ENCODE data around the gene CDK14. TPM values are rescaled to one million over a fixed set of nuclear protein-coding genes. Genes with fewer than 3 reads are reported as not detected.

Gene CDK14
- total RNA-seq, 4 donors from 2014 or later: 29.3 to 37.8 (median 33.0) TPM

DNA sequence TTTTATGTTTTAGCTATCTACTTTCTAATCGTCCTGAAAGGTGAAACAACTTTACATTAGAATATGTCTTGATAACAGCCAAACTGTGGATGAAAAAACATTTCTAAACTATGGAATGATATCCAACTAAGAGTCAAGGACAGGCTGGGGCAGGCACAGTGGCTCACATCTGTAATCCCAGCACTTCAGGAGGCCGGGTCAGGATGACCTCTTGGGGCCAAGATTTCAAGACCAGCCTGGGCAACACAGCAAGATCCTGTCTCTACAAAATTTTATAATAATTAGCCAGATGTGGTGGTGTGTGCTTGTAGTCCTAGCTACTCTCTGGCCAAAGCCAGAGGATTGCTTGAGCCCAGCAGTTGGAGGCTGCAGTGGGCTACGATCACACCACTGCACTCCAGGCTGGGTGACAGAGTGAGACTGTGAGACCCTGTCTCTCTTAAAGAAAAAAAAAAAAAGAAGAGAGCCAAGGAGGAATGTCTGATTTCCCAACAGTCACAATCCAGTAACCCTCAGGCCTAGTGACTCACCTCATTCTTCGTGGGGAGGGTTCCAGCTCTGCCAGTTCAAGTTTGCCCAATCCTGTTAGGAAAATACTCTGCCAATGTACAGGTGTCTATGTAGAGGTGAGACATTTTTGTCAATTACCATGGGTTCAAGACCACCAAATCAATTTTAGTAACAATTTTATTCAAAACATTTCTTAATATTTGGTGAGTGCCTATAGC lies 653.5 kb downstream of the CDK14 start:
- TF ChIP-seq POLR2A (IDR thresholded peaks at IDR 0.05): no peak
- TF ChIP-seq, protein P1, sequence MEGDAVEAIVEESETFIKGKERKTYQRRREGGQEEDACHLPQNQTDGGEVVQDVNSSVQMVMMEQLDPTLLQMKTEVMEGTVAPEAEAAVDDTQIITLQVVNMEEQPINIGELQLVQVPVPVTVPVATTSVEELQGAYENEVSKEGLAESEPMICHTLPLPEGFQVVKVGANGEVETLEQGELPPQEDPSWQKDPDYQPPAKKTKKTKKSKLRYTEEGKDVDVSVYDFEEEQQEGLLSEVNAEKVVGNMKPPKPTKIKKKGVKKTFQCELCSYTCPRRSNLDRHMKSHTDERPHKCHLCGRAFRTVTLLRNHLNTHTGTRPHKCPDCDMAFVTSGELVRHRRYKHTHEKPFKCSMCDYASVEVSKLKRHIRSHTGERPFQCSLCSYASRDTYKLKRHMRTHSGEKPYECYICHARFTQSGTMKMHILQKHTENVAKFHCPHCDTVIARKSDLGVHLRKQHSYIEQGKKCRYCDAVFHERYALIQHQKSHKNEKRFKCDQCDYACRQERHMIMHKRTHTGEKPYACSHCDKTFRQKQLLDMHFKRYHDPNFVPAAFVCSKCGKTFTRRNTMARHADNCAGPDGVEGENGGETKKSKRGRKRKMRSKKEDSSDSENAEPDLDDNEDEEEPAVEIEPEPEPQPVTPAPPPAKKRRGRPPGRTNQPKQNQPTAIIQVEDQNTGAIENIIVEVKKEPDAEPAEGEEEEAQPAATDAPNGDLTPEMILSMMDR (IDR thresholded peaks at IDR 0.05): no peak
- Histone ChIP-seq H3K36me3 (no peaks in the 10 kb centered on the region), H3K27me3 (no peaks in the 10 kb centered on the region), H3K27ac (no peak overlapping the region), H3K9me3 (no peaks in the 10 kb centered on the region), H3K4me1 (no peaks in the 10 kb centered on the region), H3K4me3 (replicated peaks in 1 of 3) (no peak overlapping the region)
- whole genome bisulfite sequencing, 2 donors: 75 to 81% methylated on average over 4 of the region's 4 CpGs
- peak; percentile 16 to 38 for DNase-seq
- intact Hi-C loops (cut with DNase I): no loop called here

DNA sequence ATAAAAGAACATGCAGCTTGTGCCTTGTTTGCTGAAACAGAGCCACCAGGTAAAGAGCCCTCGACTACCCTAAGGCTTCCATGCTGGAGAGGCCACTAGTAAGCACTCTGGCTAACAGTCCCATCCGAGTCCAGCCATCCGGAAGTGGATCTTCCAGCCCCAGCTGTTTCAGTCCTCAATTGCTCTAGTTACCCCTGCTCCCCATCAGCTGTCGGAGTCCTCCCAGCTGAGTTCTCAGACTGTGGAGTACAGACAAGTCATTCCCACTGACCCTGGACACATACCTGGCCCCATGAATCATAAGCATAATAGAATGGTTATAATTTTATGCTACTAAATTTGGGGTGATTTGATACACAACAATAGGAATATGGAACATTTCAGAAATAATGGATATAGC lies 654.6 kb downstream of the CDK14 start:
- Histone ChIP-seq H3K36me3 (no peaks in the 10 kb centered on the region), H3K27ac (no peak overlapping the region), H3K4me1 (no peaks in the 10 kb centered on the region), H3K9me3 (no peaks in the 10 kb centered on the region), H3K27me3 (no peaks in the 10 kb centered on the region), H3K4me3 (replicated peaks in 1 of 3) (no peak overlapping the region)
- WGBS, 2 donors: 89% methylated on average over 4 of the region's 4 CpGs
- TF ChIP-seq, protein P1 (IDR thresholded peaks at IDR 0.05): no peak
- no peak for TF ChIP-seq POLR2A (IDR thresholded peaks at IDR 0.05)
- DNase-seq: no peak
- intact Hi-C loops (cut with DNase I): no loop called here

DNA sequence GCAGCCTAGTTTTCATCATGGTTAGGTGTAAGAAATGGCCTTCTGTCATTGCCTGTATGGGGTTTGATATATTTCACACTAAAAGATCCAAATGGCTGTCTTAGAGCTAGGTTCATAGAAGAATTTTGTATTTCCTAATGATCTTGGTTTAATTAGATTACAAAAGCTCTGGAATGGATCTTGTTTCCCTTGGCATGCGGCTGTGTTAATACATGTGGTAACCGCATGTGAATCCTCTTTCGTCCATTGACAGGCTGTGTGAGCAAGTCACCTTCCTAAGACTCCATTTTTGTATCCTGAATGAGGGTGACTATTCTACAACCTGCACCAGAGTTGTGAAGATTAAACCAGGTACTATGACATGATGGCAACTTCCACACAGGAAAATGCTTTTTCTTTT lies 655.8 kb downstream of the CDK14 start:
- DNase-seq: no peak

More for the DNA sequence above, 655.8 kb downstream of the CDK14 start:
- Histone ChIP-seq H3K4me1 (no peaks in the 10 kb centered on the region), H3K27me3 (no peaks in the 10 kb centered on the region), H3K27ac (no peak overlapping the region), H3K9me3 (no peaks in the 10 kb centered on the region), H3K4me3 (replicated peaks in 1 of 3) (no peak overlapping the region), H3K36me3 (no peaks in the 10 kb centered on the region)
- TF ChIP-seq, protein P1 (IDR thresholded peaks at IDR 0.05): no peak
- no peak for TF ChIP-seq POLR2A (IDR thresholded peaks at IDR 0.05)
- WGBS, 2 donors: 93 to 94% methylated on average over 3 of the region's 3 CpGs
- intact Hi-C loops (cut with DNase I): no loop called here

Other genes with a start within 250 kb of the CDK14 start
- gene GTPBP10, start 249.6 kb upstream of the CDK14 start, total RNA-seq: 10 to 100 TPM; 25.0 to 41.4 (median 33.2) TPM
- 10 to 100 TPM; 22.8 to 35.5 (median 29.3) TPM for gene CLDN12, start 192.9 kb upstream of the CDK14 start, total RNA-seq
- not detected for gene PTTG1IP2, start 126.7 kb upstream of the CDK14 start, total RNA-seq